Activated naive CD4-positive, alpha-beta T cell treated with anti-CD3 and anti-CD28 coated beads, Interleukin-2, amount 50 U/mL, for 16 hours (primary cell): ENCODE data around the gene ANKRD33.

Experiments used
- DNase-seq: peaks from one replicate; pipeline ENCODE4 v3.0.0-alpha.2; 2020

The ANKRD33 gene

GRCh38 chr12:51862947-51863346 is 25.0 kb upstream of the ANKRD33 start:
- no peak for DNase-seq

- DNase-seq: no peak
Measured at GRCh38 chr12:51863363-51863932, 24.5 kb upstream of the ANKRD33 start.

- DNase-seq: peak; percentile 45
Measured at GRCh38 chr12:51863933-51864832, 23.7 kb upstream of the ANKRD33 start.

DNA sequence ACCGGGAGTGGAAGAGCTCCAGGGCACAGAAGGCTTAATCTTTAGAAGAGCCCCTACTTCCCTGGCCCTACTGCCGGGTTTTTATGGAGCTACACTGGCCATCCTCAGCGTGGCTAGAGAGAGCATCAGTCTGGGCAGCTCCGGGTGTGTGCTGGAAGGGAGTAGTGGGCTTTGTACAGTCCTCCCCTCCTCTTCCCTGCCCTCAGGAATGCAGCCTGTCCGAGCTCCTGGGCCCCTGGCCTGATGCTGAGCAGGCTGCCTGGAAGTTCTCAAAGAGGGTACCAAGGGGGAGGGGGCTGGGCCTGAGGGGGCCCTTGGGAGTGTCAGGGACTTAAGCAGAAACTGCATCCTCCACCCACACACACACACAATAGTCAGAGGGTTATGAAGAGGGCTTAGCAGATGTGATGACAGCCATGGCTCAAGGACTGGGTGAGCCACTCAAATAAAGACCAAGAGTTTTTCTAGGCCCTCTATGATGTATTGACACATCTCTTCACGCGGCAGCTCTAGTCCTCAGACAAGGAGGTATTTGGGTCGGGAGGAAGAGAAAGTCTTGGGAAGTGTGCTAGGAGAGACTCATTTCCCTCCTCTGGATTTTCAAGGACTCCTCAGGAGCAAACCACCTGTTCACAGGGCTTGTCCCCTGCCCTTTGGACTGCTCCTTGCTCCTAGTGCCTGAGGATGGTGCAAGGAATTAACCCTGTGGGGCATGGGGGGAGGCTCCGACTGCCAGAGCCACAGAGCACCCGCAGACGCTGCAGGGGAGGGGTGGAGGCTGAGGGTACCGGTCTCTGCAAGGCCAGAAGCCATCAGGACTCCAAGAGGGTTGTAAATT is 22.9 kb upstream of the ANKRD33 start:
- no peak for DNase-seq

- DNase-seq: no peak
Measured at GRCh38 chr12:51865757-51866270, 22.1 kb upstream of the ANKRD33 start.

GRCh38 chr12:51866324-51866723 is 21.6 kb upstream of the ANKRD33 start:
- no peak for DNase-seq

DNA sequence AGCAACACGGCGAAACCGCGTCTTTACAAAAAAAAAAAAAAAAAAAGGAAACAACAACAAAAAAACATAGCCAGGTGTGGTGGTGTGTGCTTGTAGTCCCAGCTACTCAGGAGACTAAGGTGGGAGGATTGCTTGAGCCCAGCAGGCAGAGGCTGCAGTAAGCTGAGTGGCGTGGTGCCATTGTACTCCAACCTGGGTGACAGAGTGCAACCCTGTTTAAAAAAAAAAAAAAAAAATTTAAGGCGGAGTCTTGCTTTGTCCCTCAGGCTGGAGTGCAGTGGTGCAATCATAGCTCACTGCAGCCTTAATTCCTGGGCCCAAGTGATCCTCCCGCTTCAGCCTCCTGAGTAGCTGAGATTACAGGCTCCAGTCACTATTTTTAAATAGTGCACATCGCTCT is 21.1 kb upstream of the ANKRD33 start:
- no peak for DNase-seq

- DNase-seq: no peak
Measured at GRCh38 chr12:51867371-51867770, 20.5 kb upstream of the ANKRD33 start.

DNA sequence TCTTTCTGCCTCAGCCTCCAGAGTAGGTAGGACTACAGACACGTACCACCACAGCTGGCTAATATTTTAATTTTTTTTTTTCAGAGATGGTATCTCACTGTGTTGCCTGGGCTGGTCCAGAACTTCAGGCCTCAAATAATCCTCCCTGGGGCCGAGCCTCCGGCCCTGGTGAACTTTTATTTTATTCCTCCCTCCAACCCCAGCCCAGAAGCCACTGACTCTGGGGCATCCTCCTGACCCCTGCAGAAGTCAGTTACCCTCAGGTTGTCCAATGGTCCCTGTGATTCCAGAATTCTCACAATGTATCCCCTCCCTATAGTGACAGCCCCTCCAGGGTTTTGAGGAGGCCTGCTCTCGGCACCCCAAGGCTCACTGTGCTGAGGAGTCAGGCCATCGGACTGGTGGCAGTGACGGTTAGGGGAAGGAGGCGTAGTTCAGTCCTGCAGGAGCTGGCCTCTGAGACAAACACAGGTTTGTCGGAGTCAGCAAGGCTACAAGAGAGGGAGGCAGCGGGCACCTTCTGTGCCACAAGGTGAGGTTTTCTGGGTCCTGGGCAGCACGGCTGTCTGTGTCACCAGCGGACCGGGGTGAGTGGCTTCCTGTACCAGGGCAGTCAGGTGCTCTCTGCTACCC is 20.0 kb upstream of the ANKRD33 start:
- DNase-seq: no peak

DNA sequence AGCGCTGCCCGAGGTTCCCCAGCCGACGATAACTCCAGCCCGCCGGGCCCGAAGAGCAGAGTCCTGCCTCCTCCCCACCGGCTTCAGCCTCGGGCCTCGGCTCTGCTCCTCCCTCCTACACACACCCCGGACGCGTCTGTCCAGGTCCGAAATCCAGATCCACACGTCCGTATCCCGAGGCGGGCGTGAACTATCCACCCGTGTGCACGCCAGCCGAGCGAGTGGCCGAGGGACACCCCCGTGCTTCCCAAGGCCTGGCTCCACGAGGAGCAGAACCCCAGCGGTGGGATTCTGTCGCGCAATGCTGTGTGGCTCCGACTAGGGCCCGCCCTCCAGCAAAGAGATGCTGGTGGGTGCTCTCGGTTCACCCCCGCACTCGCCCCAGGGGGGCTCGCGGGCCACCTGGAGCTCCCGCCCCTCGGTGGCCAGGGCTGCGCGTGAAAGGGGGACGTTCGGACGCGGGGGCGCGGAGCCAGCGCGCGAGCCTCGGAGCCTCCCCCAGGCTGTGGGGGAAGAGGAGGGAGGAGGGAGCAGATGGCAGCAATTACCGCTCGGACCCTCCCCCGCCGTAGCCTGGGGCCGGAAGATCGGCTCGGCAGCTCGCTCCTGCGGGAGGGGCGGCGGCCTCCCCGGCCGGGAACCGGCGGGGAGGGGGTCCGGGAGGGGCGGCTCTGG is 18.9 kb upstream of the ANKRD33 start:
- DNase-seq: no peak

DNA sequence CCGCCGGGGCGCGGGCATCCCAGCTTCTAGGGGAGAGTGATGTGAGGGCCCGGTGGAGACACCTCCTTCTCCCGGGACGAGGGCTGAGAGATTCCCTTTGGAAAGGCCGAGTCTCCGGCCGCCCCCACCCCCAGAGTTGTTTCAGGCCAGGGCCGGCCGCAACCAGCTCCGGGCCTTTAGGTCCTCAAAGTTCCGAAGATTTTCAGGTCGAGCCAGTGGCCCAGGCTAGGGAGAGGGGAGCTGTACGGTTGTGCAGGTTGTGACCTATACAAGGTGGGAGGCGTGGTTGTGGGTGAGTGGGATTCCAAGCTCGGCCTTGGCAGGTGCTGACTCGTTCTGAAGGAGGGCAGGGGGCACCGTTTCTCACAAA is 18.4 kb upstream of the ANKRD33 start:
- no peak for DNase-seq

GRCh38 chr12:51869931-51870330 is 18.0 kb upstream of the ANKRD33 start:
- no peak for DNase-seq

DNA sequence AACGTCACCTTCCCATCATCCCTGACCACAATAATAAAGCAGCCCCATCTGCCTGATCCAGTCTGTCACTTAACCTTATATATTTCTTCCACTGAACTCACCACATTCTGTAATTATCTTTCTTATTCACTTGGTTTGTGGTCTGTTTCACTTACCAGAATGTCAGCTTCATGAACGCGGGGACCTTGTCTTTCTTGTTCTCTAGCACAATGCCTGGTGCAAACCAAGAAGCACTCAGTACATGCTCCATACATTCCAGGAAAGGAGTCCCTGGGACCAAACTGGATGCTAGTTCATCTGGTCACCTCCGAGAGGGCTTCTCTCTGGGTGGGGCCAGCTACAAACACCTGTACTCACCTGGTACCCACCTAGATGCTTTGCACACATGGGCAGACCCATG is 17.4 kb upstream of the ANKRD33 start:
- no peak for DNase-seq

- no peak for DNase-seq
Measured at GRCh38 chr12:51871126-51871525, 16.8 kb upstream of the ANKRD33 start.

DNA sequence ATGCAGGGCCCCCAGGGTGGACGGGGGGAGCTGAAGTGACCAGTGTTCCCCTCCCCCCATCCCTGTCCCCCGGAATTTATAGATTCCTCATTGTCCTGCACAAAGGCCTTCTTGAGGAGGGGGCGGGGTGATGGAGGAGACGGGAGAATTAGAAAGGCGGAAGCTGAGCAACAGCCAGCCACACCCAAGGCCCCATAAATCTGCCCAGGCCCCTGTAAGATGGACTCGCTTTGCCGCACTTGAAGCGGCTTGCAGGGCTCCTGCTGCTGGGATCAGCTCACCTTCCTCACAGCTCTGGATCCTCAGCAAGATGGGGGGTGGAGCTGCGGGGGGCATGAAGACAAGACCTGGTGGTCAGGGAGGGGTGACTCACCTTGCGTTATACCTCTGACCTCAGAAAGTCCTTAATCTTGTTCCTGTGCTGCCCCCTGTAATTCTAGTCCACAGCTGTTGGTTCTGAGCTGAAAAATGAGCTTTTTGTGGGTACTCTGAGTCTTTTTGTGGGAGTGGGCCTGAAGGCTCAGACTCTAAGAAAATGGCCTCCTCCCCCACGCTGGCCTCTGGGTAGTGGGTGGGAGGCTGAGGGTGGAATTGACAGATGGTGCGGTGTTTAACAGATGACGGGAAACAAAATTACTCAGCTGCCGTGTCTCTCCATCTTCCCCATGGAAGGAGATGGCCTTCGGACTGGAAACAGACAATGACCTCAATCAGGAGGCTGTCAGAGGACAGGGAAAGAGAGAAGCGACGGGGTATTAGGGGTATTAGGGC is 15.8 kb upstream of the ANKRD33 start:
- DNase-seq: no peak

DNA sequence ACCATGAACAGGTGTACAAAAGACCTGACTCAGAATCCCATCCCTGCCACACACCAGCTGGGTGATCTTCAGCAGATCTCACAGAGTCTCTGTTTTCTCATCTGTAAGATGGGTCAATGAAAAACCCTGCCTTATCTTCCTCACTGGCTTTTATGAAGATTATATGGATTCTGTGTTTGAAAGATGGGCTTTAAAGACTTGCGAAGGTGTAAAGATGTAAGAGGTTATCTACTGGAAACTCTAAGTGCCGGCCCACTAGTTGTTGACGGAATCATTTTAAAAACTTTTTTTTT is 15.3 kb upstream of the ANKRD33 start:
- no peak for DNase-seq

DNA sequence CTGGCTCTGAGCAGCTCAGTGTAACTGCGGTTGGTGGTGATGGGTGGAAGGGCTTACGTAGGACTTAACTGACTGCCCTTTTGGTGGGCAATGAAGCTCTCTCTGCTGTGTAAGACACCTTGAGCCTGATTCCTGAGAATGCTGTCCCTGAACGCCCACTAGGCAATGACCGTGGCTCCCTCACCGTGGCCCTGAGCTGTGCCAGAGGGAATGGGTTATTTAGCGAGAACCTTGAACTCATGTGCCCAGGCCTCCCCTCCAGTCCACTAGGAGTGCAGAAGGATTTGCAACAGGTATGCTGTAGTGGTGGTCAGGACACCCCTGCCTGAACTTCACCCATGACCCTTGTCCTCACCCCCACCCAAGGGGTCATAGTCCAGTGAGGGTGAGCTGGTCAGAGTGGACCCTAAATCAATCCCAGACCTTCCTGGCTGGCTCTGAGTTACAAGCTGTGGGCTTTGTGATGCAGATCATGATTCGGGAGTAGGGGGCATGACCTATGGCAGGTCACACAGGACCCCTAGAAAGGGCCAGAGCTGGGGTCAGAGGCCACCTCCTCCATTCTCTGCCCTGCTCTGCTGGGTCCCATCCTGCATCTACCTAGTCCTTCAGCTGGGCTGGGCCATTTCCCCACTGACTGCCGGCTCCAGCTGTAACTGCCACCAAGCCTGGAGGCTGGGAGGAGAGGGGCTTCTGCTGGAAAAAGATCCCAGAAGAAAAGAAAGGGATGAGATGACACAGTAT is 14.5 kb upstream of the ANKRD33 start:
- no peak for DNase-seq

GRCh38 chr12:51874000-51874399 is 13.9 kb upstream of the ANKRD33 start:
- DNase-seq: no peak

- no peak for DNase-seq
Measured at GRCh38 chr12:51874486-51874885, 13.4 kb upstream of the ANKRD33 start.

DNA sequence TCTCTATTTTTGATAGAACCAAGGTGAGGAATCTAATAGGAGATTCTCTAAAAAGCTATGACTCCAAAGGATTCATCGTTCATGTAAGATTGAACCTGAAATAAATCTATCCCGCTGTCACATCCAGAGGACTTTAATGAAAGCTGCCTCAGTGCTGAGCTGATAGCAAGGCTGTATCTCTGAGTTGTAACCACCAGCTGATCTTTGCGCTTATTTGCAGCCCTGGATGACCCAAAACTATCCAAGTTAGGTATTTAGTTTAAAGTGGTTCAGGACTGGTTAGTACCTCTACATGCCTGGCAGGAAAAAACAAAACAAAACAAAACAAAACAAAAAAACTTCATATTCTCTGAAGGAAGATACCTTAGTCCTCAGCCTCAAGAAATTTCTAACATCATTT is 8.8 kb upstream of the ANKRD33 start:
- DNase-seq: no peak

- no peak for DNase-seq
Measured at GRCh38 chr12:51883295-51883694, 4.6 kb upstream of the ANKRD33 start.
